22Rv1 (cell line): Measurements from ENCODE around the gene PRSS3.
"Not testable (repeated sequence)": the region's sequence is repeated elsewhere in the genome, so short reads cannot be mapped to it uniquely, and the experiment has no call there.

ENCODE experiments used
- H3K27ac ChIP-seq: fragments of 450-650 bp; 2 replicates; pipeline ENCODE4 v1.5.1; 2017
- ZFX ChIP-seq: fragments of 450-650 bp; IDR thresholded peaks from 2 replicates; pipeline ENCODE4 v1.6.1; 2017; ENCODE audit warnings: antibody characterized with exemption, borderline replicate concordance
- TF ChIP-seq, protein P1 (sequence below): fragments of 450-650 bp; IDR thresholded peaks from 2 replicates; pipeline ENCODE4 v1.5.1; 2017; ENCODE audit warnings: mild to moderate bottlenecking

PRSS3 gene

DNA sequence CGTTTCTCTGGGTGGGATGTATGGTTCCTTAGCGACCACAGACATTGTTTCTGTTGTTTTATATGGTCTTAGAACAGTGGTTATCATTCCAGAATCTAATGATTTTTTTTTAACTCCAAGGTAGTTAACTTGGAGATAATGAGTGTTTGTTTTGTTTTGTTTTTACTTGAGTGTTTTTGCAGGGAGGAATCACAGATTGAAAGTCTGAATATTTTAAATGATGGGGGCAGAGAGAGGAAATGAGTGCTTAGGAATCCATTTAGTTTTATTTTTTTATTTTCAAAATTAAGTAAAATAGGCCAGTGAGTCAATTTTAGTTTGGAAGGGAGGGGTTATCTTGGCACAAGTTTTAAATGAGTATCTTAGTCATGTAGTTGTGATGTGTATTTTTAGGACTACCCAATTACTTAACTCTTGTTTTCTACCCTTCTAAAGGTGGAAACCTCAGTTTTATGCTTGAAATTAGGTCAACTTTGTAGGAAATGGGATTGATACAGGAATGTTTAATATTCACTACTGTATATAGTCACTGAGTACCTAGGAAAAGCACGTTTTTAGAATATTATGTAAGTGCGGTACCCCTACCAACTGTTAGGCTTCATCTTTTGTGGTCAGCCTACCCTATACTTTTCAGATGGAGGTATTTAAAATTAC, 23.6 kb downstream of the PRSS3 start:
- TF ChIP-seq, protein P1, sequence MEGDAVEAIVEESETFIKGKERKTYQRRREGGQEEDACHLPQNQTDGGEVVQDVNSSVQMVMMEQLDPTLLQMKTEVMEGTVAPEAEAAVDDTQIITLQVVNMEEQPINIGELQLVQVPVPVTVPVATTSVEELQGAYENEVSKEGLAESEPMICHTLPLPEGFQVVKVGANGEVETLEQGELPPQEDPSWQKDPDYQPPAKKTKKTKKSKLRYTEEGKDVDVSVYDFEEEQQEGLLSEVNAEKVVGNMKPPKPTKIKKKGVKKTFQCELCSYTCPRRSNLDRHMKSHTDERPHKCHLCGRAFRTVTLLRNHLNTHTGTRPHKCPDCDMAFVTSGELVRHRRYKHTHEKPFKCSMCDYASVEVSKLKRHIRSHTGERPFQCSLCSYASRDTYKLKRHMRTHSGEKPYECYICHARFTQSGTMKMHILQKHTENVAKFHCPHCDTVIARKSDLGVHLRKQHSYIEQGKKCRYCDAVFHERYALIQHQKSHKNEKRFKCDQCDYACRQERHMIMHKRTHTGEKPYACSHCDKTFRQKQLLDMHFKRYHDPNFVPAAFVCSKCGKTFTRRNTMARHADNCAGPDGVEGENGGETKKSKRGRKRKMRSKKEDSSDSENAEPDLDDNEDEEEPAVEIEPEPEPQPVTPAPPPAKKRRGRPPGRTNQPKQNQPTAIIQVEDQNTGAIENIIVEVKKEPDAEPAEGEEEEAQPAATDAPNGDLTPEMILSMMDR, result no peak
- TF ChIP-seq ZFX, result no peak
- peak overlapping the region; percentile 97 for H3K27ac ChIP-seq

DNA sequence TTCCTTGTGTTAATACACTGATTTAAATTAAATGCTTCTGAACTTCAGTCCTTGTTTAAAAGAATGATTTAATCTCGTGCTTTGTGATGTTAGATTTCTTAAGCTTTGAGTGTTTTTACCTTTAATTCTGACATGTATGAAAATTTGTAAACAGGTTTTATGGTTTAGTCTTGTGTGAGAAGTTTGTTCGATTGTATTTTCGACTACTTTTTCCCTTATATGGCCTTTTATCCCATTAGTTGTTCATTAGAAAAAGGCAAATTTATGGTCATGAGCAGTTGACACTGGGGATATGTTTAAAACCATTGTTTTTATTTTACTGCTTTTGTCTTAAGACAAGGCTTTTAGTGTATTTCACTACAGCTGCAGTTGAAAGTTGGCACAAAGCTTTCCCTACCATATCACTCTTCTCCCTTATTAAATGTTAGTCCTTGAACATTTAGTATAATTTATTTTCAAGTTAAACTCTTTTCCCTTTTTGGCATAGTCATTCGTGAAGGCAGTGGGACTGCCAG, 24.9 kb downstream of the PRSS3 start:
- no peak for TF ChIP-seq ZFX
- TF ChIP-seq, protein P1, result no peak
- peak overlapping the region; percentile 97; the same call in 1 of the 2 replicates for H3K27ac ChIP-seq

DNA sequence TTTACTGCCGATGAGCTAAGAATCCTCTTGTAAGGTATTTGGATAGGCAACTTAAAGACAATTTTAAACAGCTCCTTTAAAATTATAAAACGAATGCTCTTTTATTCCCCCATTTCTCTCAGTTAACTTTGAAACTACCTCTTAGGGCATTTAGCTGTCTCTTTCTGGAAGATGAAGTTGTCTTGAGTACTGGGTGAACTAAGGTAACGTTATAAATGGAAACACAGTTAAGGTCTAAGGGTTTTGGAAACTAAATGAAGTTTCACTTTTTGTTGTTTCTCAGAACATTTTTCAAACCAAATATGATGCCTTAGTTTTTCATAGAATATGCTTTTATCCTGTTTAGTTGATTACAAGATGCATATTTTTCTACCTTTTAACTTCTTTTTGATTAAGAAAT, 28.4 kb downstream of the PRSS3 start:
- no peak overlapping the region for H3K27ac ChIP-seq
- no peak for TF ChIP-seq ZFX
- TF ChIP-seq, protein P1, result no peak

DNA sequence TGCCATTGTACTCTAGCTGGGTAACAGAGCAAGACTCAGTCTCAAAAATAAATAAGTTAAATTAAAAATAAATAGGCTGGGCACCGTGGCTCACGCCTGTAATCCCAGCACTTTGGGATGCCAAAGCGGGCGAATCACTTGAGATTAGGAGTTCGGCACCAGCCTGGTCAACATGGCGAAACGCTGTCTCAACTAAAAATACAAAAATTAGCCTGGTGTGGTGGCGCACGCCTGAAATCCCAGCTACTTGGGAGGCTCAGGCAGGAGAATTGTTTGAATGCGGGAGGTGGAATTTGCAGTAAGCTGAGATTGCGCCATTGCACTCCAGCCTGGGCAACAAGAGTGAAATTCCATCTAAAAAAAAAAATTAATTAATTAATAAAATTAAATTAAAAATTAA, 31.9 kb downstream of the PRSS3 start:
- not testable (repeated sequence) for H3K27ac ChIP-seq

DNA sequence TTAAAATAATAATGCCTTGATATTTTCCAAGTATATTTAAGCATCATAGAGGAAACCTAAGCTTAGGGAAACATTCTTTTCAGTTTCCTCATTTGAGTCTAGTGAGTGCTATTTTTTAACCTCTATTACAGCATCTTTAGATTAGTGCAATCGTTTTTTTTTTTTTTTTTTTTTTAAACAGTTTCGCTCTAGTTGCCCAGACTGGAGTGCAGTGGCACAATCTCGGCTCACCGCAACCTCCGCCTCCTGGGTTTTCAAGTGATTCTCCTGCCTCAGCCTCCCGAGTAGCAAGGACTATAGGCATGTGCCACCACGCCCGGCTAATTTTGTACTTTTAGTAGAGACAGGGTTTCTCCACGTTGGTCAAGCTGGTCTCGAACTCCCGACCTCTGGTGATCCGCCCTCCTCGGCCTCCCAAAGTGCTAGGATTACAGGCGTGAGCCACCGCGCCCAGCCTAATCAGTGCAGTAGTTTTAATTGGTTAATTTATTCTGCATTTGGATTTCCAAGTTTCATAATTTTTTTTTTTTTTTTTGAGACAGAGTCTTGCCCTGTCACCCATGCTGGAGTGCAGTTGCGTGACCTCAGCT, 34.4 kb downstream of the PRSS3 start:
- H3K27ac ChIP-seq, result not testable (repeated sequence)

DNA sequence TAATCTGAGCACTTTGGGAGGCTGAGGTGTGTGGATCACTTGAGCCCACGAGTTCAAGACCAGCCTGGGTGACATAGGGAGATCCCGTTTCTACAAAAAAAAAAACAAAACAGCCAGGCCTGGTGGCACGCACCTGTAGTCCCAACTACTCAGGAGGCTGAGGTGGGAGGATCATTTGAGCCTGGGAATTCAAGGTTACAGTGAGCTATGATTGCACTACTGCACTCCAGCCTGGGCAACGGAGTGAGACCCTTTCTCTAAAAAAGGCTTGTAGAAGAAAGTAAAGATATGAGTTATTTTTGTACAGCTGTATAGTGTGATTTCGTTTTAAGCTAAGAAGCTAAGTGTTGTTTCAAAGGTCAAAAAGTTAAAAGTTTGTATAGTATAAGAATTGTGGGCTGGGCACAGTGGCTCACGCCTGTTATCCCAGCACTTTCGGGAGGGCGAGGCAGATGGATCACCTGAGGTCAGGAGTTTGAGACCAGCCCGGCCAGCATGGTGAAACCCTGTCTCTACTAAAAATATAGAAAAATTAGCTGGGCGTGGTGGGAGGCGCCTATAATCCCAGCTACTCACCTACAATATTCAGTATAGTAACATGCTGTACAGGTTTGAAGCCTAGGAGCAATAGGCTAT, 40.4 kb downstream of the PRSS3 start:
- H3K27ac ChIP-seq, result peak overlapping the region; percentile 33

DNA sequence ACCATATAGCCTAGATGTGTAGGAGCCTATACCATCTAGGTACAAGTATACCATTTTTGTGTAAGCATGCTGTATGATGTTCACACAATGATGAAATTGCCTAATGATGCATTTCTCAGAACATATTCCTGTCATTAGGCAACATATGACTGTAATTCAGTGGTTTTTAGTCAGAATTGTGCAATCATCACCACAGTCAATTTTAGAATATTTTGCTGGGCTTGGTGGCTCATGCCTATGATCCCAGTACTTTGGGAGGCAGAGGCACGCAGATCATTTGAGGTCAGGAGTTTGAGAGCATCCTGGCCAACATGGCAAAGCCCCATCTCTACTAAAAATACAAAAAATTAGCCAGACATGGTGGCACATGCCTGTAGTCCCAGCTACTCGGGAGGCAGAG, 40.9 kb downstream of the PRSS3 start:
- not testable (repeated sequence) for H3K27ac ChIP-seq

More for the DNA sequence above, 40.4 kb downstream of the PRSS3 start:
- TF ChIP-seq, protein P1, result no peak
- TF ChIP-seq ZFX, result no peak

DNA sequence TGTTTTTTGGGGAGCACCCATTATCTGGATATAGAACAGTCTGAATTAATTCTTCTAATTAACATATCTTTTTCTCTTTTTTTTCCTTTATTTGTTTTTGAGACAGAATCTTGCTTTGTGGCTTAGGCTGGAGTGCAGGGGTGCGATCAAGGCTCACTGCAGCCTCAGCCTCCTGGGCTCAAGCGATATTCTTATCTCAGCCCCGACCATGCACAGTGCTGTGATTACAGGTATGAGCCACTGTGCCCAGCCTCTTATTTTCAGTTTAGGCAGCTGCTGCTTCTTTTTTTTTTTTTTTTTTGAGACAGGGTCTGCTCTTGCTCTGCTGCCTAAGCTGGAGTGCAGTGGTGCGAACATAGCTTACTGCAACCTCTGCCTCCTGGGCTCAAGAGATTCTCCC, 41.8 kb downstream of the PRSS3 start:
- peak overlapping the region; percentile 5; the same call in 1 of the 2 replicates for H3K27ac ChIP-seq
- TF ChIP-seq, protein P1, result no peak
- no peak for TF ChIP-seq ZFX
